IPS-NIHi7 (cell line): ENCODE data around the gene FIZ1.
"Not testable (repeated sequence)": the region's sequence is repeated elsewhere in the genome, so short reads cannot be mapped to it uniquely, and the experiment has no call there.

Source experiments
- DNase-seq: peaks from one replicate; pipeline ENCODE4 v3.0.0; 2012; ENCODE audit warnings: mixed read lengths; ENCODE audit errors: extremely low spot score

The FIZ1 gene

GRCh38 chr19:55578031-55578760 is 21.1 kb downstream of the FIZ1 start:
- DNase-seq = no peak

GRCh38 chr19:55576746-55577145 is 22.6 kb downstream of the FIZ1 start:
- DNase-seq = no peak

GRCh38 chr19:55573929-55574328 is 25.4 kb downstream of the FIZ1 start:
- DNase-seq = not testable (repeated sequence)

GRCh38 chr19:55569477-55569876 is 29.8 kb downstream of the FIZ1 start:
- not testable (repeated sequence) for DNase-seq

DNA sequence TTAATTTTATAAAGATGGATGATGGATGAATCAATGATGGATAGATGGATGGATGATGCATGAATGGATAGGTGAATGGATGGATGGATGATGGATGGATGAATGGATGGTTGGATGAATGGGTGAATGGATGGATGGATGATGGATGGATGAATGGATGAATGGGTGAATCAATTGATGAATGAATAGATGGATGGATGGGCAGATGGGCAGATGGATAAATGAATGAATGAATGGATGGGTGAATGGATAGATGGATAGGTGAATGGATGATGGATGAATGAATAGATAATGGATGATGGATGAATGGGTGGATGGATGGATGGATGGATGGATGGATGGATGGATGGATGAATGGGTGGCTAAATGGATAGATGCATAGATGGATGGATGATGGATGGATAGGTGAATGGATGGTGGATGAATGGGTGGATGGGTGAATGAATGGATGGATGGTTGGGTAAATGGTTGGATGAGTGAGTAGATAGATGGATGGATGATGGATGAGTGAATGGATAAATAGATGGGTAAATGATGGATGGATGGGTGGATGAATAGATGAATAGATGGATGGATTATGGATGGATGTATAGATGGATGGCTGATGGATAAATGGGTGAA is 31.5 kb downstream of the FIZ1 start:
- DNase-seq = no peak

DNA sequence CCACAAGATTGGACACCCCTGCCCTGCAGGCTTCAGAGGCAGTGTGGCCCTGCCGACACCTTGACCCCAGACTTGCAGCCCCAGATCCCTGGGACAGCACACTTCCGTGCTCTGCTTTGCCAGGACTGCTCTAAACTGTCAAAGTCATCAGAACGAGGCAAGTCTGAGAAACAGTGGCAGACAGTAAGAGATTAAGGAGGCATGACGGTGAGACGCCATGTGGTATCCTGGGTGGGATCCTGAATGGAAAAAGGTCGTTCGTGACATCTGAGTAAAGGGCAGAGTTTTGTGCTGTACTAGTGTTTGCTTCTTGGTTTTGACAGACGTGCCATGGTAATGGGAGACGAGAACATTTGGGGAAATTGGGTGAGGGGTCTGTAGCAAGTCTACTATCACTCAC is 32.5 kb downstream of the FIZ1 start:
- peak; percentile 6 for DNase-seq

GRCh38 chr19:55563261-55563690 is 36.0 kb downstream of the FIZ1 start:
- peak; percentile 12 for DNase-seq

DNA sequence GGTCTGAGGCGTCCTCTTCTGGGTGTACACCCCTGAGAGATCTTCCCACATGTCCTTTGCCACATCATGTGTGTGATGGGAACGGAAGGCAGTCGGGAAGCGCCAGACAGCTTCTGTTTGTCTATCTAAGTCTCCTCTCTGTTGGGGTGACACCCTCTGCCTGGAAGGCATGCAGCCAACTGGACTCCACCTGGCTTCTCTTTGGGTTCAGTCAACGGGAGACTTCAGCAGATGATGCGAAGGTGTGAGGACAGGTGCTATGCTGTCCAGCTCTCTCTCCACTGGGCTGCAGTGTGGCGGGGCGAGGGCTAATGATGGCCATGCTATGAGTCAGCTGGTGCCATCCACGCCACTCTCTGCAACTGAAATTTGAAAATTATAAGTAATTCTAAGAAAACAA is 39.6 kb downstream of the FIZ1 start:
- no peak for DNase-seq

DNA sequence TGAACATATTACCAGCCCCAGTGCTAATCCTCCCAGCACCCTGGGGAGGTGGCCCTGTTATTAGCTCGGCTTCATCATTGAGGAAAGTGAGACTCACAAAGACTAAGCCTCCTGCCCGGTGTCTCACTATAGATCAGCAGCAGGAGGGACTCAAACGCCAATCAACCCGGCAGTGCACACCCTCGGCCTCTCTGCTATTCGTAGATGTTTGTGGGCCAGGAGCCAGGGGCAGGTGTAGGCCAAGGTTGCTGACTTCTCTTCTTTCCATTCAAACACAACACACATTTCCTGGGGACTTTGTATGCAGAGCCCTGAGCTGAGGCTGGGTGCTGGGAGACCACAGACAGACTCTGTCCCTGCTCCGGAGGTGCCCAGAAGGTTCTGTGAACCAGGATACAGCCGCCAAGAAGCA is 44.6 kb downstream of the FIZ1 start:
- no peak for DNase-seq

GRCh38 chr19:55554302-55554701 is 45.0 kb downstream of the FIZ1 start:
- DNase-seq = no peak

DNA sequence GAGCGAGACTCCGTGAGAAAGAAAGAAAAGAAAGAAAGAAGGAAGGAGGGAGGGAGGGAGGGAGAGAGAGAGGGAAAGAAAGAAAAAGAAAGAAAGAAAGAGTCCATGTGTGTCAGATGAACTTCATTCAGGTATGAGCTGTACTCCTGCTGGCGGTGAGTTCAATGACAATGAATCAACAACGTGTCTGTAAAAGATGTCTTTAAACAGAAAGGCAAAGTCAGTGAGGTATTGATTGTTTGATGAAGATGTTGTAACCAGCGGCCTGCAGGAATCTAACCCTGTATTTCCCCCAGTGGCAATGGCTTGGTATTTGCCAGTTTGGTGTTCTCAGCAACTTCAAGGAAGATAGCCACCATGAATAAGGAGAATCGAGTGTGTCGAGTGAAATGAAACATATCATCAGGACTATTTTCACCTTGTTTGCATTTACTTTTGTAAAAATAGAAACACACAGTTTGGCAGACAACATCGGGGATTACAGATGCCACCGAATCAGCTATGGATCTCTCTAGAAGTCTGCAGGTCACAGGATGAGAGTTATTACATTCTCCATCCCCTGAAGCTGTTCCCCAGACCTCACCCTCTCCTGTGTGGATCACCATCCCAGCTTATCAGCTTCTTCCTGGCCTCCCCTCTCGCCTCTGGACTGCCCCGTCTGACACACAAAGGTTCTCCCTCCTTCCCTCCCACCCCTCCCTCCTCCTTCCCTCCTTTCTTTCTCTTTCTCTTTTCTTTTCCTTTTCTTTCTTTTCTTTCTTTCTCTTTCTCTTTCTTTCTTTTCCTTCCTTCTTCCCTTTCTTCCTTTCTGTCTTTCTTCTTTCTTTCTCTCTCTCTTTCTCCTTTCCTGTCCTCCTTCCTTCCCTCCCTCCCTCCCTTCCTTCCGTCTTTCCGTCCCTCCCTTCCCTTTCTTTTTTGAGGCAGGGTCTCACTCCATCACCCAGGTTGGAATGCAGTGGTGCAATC is 45.8 kb downstream of the FIZ1 start:
- no peak for DNase-seq

GRCh38 chr19:55552620-55553019 is 46.7 kb downstream of the FIZ1 start:
- no peak for DNase-seq

DNA sequence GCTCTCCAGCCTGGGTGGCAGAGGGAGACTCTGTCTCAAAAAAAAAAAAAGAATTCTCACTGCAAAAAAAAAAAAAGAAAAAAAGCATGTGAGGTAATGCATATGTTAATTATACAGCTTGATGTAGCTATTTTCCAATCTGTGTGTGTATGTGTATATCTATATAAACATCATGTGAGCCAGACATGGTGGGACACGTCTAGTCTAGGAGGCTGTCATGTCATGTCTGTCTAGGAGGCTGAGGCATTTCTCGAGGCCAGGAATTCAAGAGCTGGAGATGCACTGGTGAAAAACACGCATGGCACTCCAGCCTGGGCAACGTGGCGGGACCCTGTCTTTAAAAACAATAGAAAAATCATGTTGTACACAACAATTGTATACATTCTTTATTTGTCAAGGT is 47.1 kb downstream of the FIZ1 start:
- no peak for DNase-seq

DNA sequence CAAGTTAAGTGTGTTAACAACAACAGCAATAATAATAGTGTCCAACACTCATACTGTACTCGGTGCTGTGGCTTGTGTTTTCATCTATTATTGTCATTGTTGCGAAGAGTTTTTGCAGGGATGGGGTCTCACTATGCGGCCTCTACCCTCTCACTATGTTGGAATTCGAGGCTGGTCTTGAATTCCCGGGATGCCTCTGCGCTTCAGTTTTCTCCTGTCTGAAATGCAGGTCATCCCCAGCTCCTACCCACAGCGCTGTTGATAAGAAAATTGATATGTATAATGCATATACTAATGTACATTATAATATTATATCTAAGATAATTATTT is 49.0 kb downstream of the FIZ1 start:
- DNase-seq = no peak

DNA sequence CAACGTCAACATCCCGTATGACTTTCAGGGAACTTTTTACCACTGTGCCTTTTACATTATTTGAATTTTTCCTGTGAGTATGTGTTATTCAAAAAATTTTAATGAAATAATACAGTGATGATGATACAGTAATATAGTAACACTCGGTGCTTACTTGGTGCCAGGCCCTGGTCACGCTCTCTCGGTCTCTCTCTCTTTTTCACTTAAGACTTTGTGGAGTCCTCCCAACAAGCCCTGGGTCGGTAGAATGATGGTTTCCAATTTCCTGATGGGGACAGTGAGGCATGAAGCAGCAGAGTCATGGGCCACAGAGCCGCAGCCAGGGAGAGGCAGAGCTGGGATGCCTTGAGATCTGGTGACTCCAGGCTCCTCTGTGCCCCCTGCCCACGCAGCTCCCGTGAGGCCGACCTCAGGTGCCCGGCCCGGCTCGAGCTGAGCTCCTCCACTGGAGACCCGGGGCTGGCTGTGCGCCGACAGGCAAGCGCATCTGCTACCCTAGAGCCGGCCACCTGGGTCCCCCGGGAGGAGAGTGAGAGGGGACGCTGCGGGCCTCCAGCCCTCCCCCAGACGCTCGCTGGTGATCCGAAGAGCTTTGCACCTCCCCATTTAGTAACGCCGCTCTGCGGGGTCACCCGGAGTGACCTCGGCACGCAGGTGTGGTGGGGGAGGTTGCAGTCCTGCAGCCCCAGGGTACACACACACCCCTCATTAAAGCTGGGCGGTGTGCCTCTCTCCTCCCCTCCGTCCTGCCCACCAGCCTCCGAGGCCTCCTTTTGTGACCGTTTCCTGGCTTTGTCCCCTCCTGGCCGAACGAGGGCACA is 49.6 kb downstream of the FIZ1 start:
- DNase-seq = peak; percentile 66

DNA sequence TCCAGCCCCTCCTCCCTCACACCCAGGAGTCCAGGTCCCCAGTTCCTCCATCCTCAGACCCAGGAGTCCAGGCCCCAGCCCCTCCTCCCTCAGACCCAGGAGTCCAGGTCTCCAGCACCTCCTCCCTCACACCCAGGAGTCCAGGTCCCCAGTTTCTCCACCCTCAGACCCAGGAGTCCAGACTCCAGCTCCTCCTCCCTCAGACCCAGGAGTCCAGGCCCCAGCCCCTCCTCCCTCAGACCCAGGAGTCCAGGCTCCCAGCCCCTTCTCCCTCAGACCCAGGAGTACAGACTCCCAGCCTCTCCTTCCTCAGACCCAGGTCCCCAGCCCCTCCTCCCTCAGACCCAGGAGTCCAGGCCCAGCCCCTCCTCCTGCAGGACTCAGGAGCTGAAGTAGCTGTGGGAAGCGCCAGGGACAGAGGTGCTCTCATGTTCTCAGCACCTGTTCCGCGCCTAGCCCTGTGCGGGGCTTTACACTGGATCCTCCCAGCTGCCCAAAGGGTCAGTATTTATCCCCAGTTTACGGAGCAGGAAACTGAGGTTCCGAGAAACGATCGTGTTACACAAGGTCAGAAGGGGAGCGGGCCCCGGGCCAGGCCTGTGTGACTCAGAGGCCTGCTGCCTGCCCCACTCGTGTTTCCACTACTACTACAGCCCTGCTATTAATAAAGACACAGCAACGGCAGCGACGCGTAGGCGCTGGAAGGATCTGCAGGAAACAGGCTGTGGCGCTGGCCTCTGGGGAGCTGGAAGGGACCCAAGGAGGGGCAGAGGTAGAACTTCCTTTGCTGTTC is 52.3 kb downstream of the FIZ1 start:
- no peak for DNase-seq

DNA sequence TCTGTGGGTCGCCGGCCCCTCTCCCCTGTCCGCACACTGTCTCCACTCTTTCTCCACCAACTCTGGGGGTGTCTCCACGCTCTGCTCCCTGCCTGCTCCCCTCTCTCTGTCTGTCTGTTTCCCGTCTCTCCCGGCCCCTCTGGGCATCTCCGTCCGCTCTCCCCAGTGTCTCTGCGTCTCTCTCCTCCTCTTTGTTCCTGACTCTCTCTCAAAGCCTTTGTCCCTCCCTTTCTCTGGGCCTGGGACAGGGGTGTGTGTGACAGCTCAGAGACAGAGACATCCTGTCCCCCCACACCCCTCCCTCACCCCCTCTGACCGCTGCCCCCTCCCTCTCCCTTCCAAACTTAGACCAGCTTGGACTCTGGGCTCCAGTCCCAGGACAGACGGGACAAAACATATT is 53.3 kb downstream of the FIZ1 start:
- no peak for DNase-seq

- DNase-seq = no peak
Measured at GRCh38 chr19:55545443-55545842, 53.9 kb downstream of the FIZ1 start, which contains the start of gene SBK3. SBK3 (minus strand) TSS chr19:55545543; CDS start chr19:55545543, 0 bp downstream.

DNA sequence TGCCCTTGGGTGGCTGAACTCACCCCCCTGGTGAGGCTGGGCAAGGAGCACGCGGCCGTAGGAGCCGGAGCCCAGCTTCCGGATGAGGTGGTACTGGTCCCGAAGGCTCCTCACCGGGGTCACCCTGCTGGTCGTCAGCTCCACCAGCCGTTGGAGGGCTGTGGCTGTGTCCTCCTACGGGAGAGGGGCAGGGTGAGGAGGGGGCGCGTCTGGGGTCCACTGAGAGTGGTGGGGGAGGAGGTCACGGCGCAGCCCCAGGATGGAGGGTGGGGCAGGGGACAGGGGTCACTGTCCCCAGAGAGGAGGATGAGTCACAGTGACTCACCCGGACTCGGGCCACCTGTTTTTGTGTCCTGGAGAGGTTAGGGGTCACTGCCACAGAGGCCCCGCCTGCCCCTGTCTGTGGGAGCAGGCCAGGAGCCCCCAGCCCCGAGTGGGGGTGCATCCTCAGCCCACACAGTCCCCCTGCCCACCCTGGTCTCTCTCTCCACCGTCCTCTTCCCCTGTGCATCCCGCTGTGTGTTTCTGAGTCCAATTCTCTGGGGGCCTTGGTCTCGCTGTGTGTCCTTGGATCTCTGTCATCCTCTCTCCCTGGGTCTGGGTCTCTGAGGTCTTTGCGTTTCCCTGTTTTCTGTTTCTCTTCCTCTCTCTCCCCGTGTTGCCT is 54.4 kb downstream of the FIZ1 start:
- DNase-seq = no peak

GRCh38 chr19:55544014-55544413 is 55.3 kb downstream of the FIZ1 start:
- no peak for DNase-seq
